H1 (cell line): ENCODE measurements around the gene IST1. TPM values are rescaled to one million over a fixed set of nuclear protein-coding genes. Genes with fewer than 3 reads are reported as not detected.

Experiments used
- CTCF ChIA-PET: fragments of 300-600 bp; sonication (Branson Sonifier 250); formaldehyde crosslinking; loops from one replicate; lab custom pipeline; 2021; ENCODE audit not compliant: partially characterized antibody; lab: Charles Lee
- POLR2A ChIA-PET: fragments of 300-600 bp; sonication (Branson Sonifier 250); formaldehyde crosslinking; loops from one replicate; lab custom pipeline; 2021; ENCODE audit warnings: inconsistent platforms; ENCODE audit not compliant: partially characterized antibody; lab: Charles Lee
- DNase-seq, 2 experiments: peaks; one replicate each; pipeline versions ENCODE4 v3.0.0 to v3.0.0-alpha.2; 2010 to 2022; ENCODE audit warnings: low spot score in 2 of 2, low read depth in 1 of 2, mixed read lengths in 1 of 2
- FAIRE-seq: peaks from 2 replicates; lab custom pipeline; 2011; peaks lifted over from hg19 to GRCh38; lab: Jason Lieb, UNC
- H2AFZ ChIP-seq: 2 replicates; pipeline ENCODE4 v1.8.1; 2012; ENCODE audit warnings: low read length, inconsistent platforms
- H2AK5ac ChIP-seq: 2 replicates; pipeline ENCODE4 v1.6.1; 2013; ENCODE audit warnings: low read depth, low read length
- H2BK120ac ChIP-seq: replicated peaks from 2 replicates; pipeline ENCODE3; 2013; ENCODE audit warnings: low read depth, low read length, inconsistent platforms
- H2BK12ac ChIP-seq: 2 replicates; pipeline ENCODE4 v1.6.1; 2013; ENCODE audit warnings: low read depth, low read length
- H2BK15ac ChIP-seq: 2 replicates; pipeline ENCODE4 v1.6.1; 2013; ENCODE audit warnings: low read length
- H2BK20ac ChIP-seq: 2 replicates; pipeline ENCODE4 v1.6.1; 2013; ENCODE audit warnings: low read length
- H2BK5ac ChIP-seq: 2 replicates; pipeline ENCODE4 v1.6.1; 2013; ENCODE audit warnings: low read depth, low read length
- H3K14ac ChIP-seq: 2 replicates; pipeline ENCODE4 v1.6.1; 2013; ENCODE audit warnings: inconsistent platforms; ENCODE audit not compliant: insufficient read length
- H3K18ac ChIP-seq: 2 replicates; pipeline ENCODE4 v1.6.1; 2013; ENCODE audit warnings: low read length; ENCODE audit errors: extremely low read depth
- H3K23ac ChIP-seq: 2 replicates; pipeline ENCODE4 v1.6.1; 2013; ENCODE audit warnings: inconsistent platforms; ENCODE audit not compliant: insufficient read length
- H3K23me2 ChIP-seq: 2 replicates; pipeline ENCODE4 v1.6.1; 2013; ENCODE audit warnings: low read depth, low read length
- H3K27ac ChIP-seq: 2 replicates; pipeline ENCODE4 v1.6.1; 2011; ENCODE audit warnings: low read depth, low read length, inconsistent platforms
- H3K27me3 ChIP-seq, 4 experiments: replicated peaks in 1 of 4; 1 replicate in 1 of 4; 2 replicates in 3 of 4; pipeline versions ENCODE4 v1.6.1 to v1.8.1; 2011 to 2013; ENCODE audit warnings: low read length in 3 of 4, mild to moderate bottlenecking in 3 of 4, inconsistent platforms in 2 of 4, mixed read lengths in 2 of 4, moderate library complexity in 1 of 4; ENCODE audit not compliant: control insufficient read depth in 3 of 4, insufficient read depth in 3 of 4; ENCODE audit errors: extremely low read depth in 1 of 4
- H3K36me3 ChIP-seq, 4 experiments: 2 replicates each; pipeline versions ENCODE4 v1.6.1 to v1.8.1; 2011 to 2013; ENCODE audit warnings: mild to moderate bottlenecking in 4 of 4, low read length in 3 of 4, moderate library complexity in 2 of 4, control low read depth in 1 of 4, inconsistent platforms in 1 of 4; ENCODE audit not compliant: insufficient read depth in 4 of 4, control insufficient read depth in 2 of 4
- H3K4ac ChIP-seq: replicated peaks from 2 replicates; pipeline ENCODE3; 2013; ENCODE audit warnings: low read length, low read depth, mixed read lengths, inconsistent platforms; ENCODE audit not compliant: insufficient read length
- H3K4me1 ChIP-seq, 4 experiments: replicated peaks in 1 of 4; 1 replicate in 1 of 4; 2 replicates in 3 of 4; pipeline versions ENCODE4 v1.6.1 to v1.8.1; 2011 to 2013; ENCODE audit warnings: low read length in 3 of 4, inconsistent platforms in 2 of 4, mixed read lengths in 1 of 4; ENCODE audit not compliant: insufficient read depth in 4 of 4, control insufficient read depth in 3 of 4
- H3K4me2 ChIP-seq, 2 experiments: 2 replicates each; pipeline versions ENCODE4 v1.6.1 to v1.8.1; 2011 to 2013; ENCODE audit warnings: low read depth in 2 of 2, low read length in 2 of 2, control low read depth in 1 of 2, inconsistent platforms in 1 of 2, mild to moderate bottlenecking in 1 of 2; ENCODE audit not compliant: insufficient read depth in 1 of 2
- H3K4me3 ChIP-seq, 4 experiments: fragments of 200-600, 300-600 bp in 1 of 4; sonication (generic), shearing (Covaris generic), sonication (Bioruptor Twin) in 1 of 4; 2 replicates each; pipeline versions ENCODE4 v1.5.1 to v1.8.1; 2011 to 2016; ENCODE audit warnings: low read length in 4 of 4, low read depth in 3 of 4, control low read depth in 2 of 4, inconsistent platforms in 2 of 4, mild to moderate bottlenecking in 2 of 4, mixed read lengths in 1 of 4, moderate library complexity in 1 of 4; ENCODE audit not compliant: insufficient read depth in 2 of 4; ENCODE audit errors: extremely low read depth in 1 of 4
- H3K56ac ChIP-seq: replicated peaks from 2 replicates; pipeline ENCODE3; 2013; ENCODE audit warnings: low read depth, mild to moderate bottlenecking, mixed read lengths, low read length, inconsistent platforms; ENCODE audit not compliant: insufficient read length
- H3K79me1 ChIP-seq: 2 replicates; pipeline ENCODE4 v1.6.1; 2013; ENCODE audit warnings: low read depth, low read length, control low read depth
- H3K79me2 ChIP-seq, 2 experiments: 2 replicates each; pipeline versions ENCODE4 v1.6.1 to v1.8.1; 2012 to 2013; ENCODE audit warnings: low read length in 2 of 2, mild to moderate bottlenecking in 2 of 2, inconsistent platforms in 1 of 2; ENCODE audit not compliant: insufficient read depth in 2 of 2, control insufficient read depth in 1 of 2
- H3K9ac ChIP-seq, 4 experiments: replicated peaks in 1 of 4; 1 replicate in 1 of 4; 2 replicates in 3 of 4; pipeline versions ENCODE4 v1.6.1 to v1.8.1; 2011 to 2013; ENCODE audit warnings: low read depth in 3 of 4, low read length in 3 of 4, control low read depth in 2 of 4, mild to moderate bottlenecking in 2 of 4, moderate library complexity in 2 of 4, inconsistent platforms in 1 of 4; ENCODE audit errors: extremely low read depth in 1 of 4
- H3K9me3 ChIP-seq, 2 experiments: 2 replicates each; pipeline versions ENCODE4 v1.6.1 to v1.8.1; 2012 to 2013; ENCODE audit warnings: mild to moderate bottlenecking in 2 of 2, moderate library complexity in 2 of 2, control low read depth in 1 of 2, inconsistent platforms in 1 of 2, low read depth in 1 of 2, low read length in 1 of 2, mixed read lengths in 1 of 2; ENCODE audit not compliant: insufficient read depth in 2 of 2
- H4K20me1 ChIP-seq, 2 experiments: replicated peaks in 1 of 2; 2 replicates each; pipeline versions ENCODE3 to v1.8.1; 2011 to 2013; ENCODE audit warnings: inconsistent platforms in 2 of 2, low read length in 2 of 2, mild to moderate bottlenecking in 1 of 2; ENCODE audit not compliant: insufficient read depth in 2 of 2, control insufficient read depth in 1 of 2
- H4K5ac ChIP-seq: 2 replicates; pipeline ENCODE4 v1.6.1; 2013; ENCODE audit warnings: low read length, low read depth, mixed read lengths, inconsistent platforms; ENCODE audit not compliant: insufficient read length
- H4K8ac ChIP-seq: 2 replicates; pipeline ENCODE4 v1.8.0; 2013; ENCODE audit warnings: mild to moderate bottlenecking, moderate library complexity, low read length, inconsistent platforms; ENCODE audit not compliant: insufficient read depth; ENCODE audit errors: extremely low read depth
- H4K91ac ChIP-seq: replicated peaks from 2 replicates; pipeline ENCODE3; 2013; ENCODE audit warnings: low read length, mixed read lengths, inconsistent platforms; ENCODE audit not compliant: insufficient read length
- ATF3 ChIP-seq: IDR thresholded peaks from 2 replicates; pipeline ENCODE4 v1.6.1; 2011; ENCODE audit warnings: low read depth, mild to moderate bottlenecking, low read length; ENCODE audit not compliant: insufficient read depth
- CREB1 ChIP-seq: IDR thresholded peaks from 2 replicates; pipeline ENCODE4 v1.6.1; 2012; ENCODE audit warnings: inconsistent platforms
- NANOG ChIP-seq: IDR thresholded peaks from 2 replicates; pipeline ENCODE4 v1.6.1; 2011; ENCODE audit warnings: low read length, low read depth, mild to moderate bottlenecking, inconsistent platforms; ENCODE audit not compliant: insufficient read depth, poor library complexity, severe bottlenecking
- YY1 ChIP-seq: IDR thresholded peaks from 2 replicates; pipeline ENCODE4 v1.6.1; 2011; ENCODE audit warnings: low read depth, mild to moderate bottlenecking, low read length
- WGBS, 2 experiments: shearing (Covaris generic) in 1 of 2; methylation state at CpG; one replicate each; pipeline versions ENCODE4 v1.1.6 to v1.1.7; 2013 to 2015; ENCODE audit warnings: low lambda C conversion rate in 2 of 2, mixed read lengths in 2 of 2, inconsistent platforms in 1 of 2, low coverage in 1 of 2, missing lambda C conversion rate in 1 of 2; ENCODE audit not compliant: insufficient replicate concordance in 2 of 2, insufficient coverage in 1 of 2, insufficient read length in 1 of 2; ENCODE audit errors: extremely low coverage in 1 of 2, missing lambda C conversion rate in 1 of 2; 5-methylcytosine and 5-hydroxymethylcytosine counted together
- polyA plus RNA-seq, 7 experiments: library from polyadenylated mRNA; depleted of rRNA in 3 of 7; stranded (reverse) in 5 of 7; unstranded in 2 of 7; fragments of >200 nt in 5 of 7; fragments of 200-250 nt in 2 of 7; gene quantifications; 1 replicate in 5 of 7; 2 replicates in 1 of 7; 4 replicates in 1 of 7; pipeline versions ENCODE4 v1.2.1 to v1.2.3, GENCODE V29; 2011 to 2013; ENCODE audit warnings: missing spikeins in 2 of 7, mixed read lengths in 2 of 7
- total RNA-seq: library from RNA; stranded (reverse); fragmentation: NEBNext Ultra II Directional; extraction: Animal tissue kit (Norgen Biotek cat#: 25700); gene quantifications from 2 replicates; pipeline ENCODE4 v1.2.1, GENCODE V29; 2021

IST1 gene
- total and polyA plus RNA-seq, 2 of the 8 experiments (the other 6 are each of a cell fraction or from before 2014, with no cell fraction given): 190 to 248 TPM

GRCh38 chr16:71880176-71880575 lies 15.2 kb upstream of the IST1 start:
- WGBS, 2 experiments: 90% methylated on average over 4 of the region's 4 CpGs; no CpG with 5 or more reads in 1 of the 2 experiments
- Histone ChIP-seq H2BK20ac (no peak overlapping the region), H4K91ac (no peak overlapping the region), H4K5ac (no peak overlapping the region), H3K79me2 (no peaks in the 10 kb centered on the region), H3K23ac (no peak overlapping the region), H3K14ac (no peak overlapping the region), H4K8ac (no peak overlapping the region), H2BK5ac (no peak overlapping the region), H3K27me3 (no peaks in the 10 kb centered on the region), H3K23me2 (peaks cover 9% of the 10 kb centered on the region; the same call in 1 of the 2 replicates), H3K79me1 (no peaks in the 10 kb centered on the region; the same call in 1 of the 2 replicates), H3K56ac (no peak overlapping the region), H2BK15ac (no peak overlapping the region), H2AFZ (no peak overlapping the region), H3K27ac (no peak overlapping the region), H3K9me3 (no peaks in the 10 kb centered on the region), H3K4ac (no peak overlapping the region), H3K4me3 (no peak overlapping the region), H3K9ac (no peak overlapping the region), H3K18ac (no peak overlapping the region), H3K4me1 (peaks cover 6 to 10% (median 7%) of the 10 kb centered on the region in 4 experiments; a peak in 6 of 7 replicates), H2BK12ac (no peak overlapping the region), H4K20me1 (no peaks in the 10 kb centered on the region), H2AK5ac (no peak overlapping the region), H3K4me2 (no peak overlapping the region), H3K36me3 (peaks cover 3 to 25% (median 16%) of the 10 kb centered on the region in 4 experiments; a peak in 7 of 8 replicates), H2BK120ac (no peak overlapping the region)
- FAIRE-seq (no peak), DNase-seq (no peak)
- TF ChIP-seq YY1 (no peak), NANOG (no peak), ATF3 (no peak), CREB1 (no peak)
- POLR2A ChIA-PET: interaction anchor here (1.2 to 2.0 kb wide), 3 partner anchors 9 to 36 kb away, joined by 3 to 6 read pairs (median 4); no protein-coding TSS in a partner anchor
- CTCF ChIA-PET: interaction anchor here (0.7 to 1.1 kb wide), 3 partner anchors 11 to 25 kb away, joined by 3 to 5 read pairs (median 3); no protein-coding TSS in a partner anchor
